Activated gamma-delta T cell treated with Interleukin-2 at 50 U/mL for 16 hours (primary cell): ENCODE data around the gene FCRL4.

ENCODE experiments used
- DNase-seq: peaks from one replicate; pipeline ENCODE4 v3.0.0-alpha.2; 2020

The FCRL4 gene

DNA sequence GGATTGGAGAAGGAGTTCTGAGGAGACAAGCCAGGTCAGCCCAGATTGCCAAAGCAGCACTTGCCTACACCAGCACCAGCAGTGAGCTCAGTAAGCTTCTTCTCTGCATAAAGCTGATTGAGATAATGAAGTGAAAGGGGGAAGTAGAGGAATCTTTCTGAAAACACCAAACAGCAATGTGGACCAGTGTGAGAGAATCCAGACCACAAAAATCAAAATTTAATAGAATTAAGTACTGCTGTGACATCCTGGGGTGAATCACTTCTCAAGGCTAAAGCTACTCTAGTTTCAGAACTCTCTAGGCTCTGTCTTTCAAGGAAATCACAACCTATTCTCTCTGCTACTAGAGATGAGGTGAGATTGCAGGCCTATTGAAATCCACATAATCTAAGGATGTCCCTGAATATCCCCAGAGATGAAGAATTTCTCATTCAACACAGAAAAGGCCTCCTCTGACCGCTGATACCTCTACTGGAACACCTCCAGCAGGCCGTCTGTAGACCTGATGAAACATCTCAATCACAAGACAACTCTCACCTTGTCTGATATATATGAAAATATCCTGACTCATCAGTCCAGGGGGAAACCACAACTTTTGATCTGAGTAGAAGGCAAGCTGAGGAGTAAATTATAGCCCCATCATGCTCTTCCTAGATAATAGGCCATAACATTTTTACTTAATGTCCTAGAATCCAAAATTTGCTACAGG, at the start of gene FCRL4:
Gene FCRL4 (minus strand): TSS at position 127 of the 709 bp plus-strand sequence. CDS start 141 bp downstream, outside the sequence.
- no peak for DNase-seq

GRCh38 chr1:157646144-157646543, 48.3 kb upstream of the FCRL4 start:
- DNase-seq = no peak

- no peak for DNase-seq
These were observed 43.3 kb upstream of the FCRL4 start for GRCh38 chr1:157641177-157641576.

DNA sequence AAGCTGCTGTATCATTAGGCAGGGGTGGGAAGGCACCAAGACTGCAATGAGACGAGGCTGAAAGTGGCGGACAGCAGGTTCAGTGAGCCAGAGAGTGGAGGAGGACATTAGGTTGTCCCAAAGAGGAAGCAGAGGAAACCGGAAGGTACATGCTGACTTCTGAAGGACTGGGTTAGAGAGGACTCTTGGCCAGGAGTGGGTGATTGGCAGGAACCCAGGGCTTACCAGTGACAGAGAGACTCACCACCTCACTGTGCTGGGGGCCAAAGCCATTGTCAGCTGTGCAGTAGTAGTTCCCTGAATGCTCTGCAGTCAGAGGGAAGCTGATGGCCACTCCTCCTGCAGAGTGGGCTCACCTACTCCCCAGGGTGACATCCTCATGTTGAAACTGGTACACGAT, 41.9 kb upstream of the FCRL4 start:
- no peak for DNase-seq

GRCh38 chr1:157628773-157629172, 30.9 kb upstream of the FCRL4 start:
- no peak for DNase-seq

- DNase-seq = peak; percentile 28
These were observed 28.2 kb upstream of the FCRL4 start for GRCh38 chr1:157626099-157626498.

DNA sequence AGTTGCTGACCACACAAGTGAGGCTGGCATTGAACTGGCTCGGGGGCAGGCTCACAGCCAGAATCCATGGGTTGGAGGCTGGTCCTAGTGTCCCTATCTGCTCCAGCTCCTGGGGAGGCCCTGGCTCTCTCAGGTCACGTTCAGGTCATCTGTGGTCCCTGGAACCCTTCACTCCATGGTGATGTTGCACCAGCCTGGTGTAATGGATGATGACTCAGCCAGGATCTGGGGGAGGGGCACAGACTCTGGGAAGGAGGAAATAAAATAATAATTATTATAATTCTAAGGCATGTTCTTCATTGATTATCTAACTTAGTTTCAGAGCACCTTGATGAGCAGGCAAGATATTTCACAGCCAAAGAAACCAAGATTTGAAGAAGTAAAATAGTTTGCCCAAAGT, 26.6 kb upstream of the FCRL4 start:
- no peak for DNase-seq

GRCh38 chr1:157622471-157622870, 24.6 kb upstream of the FCRL4 start:
- DNase-seq = no peak

- no peak for DNase-seq
These were observed 20.3 kb upstream of the FCRL4 start for GRCh38 chr1:157618190-157618589.

- DNase-seq = no peak
These were observed 2.4 kb upstream of the FCRL4 start for GRCh38 chr1:157600236-157600635.

- no peak for DNase-seq
These were observed 1.5 kb downstream of the FCRL4 start for GRCh38 chr1:157596384-157596783.

GRCh38 chr1:157595356-157595755, 2.5 kb downstream of the FCRL4 start:
- no peak for DNase-seq

GRCh38 chr1:157585984-157586383, 11.9 kb downstream of the FCRL4 start:
- DNase-seq = no peak

- DNase-seq = no peak
These were observed 13.4 kb downstream of the FCRL4 start for GRCh38 chr1:157584503-157584902.

DNA sequence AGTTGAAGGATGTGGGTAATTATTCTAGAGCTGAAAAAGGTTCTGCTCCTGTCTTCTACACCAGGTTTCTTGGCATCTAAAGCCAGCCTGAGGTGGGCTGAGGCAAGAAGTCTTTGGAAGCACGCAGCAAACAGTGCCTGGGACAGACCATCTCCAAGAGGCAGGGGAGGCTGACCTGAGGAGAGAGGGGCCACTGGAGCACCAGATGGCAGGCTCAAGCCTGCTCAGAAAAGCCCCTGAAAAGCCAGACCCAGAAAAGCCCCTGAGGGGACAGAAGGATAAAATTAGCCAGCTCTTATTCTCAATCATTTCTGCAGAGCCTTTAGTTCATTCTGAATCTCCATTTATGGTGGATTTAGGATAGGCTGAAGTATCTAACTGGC, 17.1 kb downstream of the FCRL4 start:
- no peak for DNase-seq

GRCh38 chr1:157580179-157580827, 17.6 kb downstream of the FCRL4 start:
- peak; percentile 26 for DNase-seq

DNA sequence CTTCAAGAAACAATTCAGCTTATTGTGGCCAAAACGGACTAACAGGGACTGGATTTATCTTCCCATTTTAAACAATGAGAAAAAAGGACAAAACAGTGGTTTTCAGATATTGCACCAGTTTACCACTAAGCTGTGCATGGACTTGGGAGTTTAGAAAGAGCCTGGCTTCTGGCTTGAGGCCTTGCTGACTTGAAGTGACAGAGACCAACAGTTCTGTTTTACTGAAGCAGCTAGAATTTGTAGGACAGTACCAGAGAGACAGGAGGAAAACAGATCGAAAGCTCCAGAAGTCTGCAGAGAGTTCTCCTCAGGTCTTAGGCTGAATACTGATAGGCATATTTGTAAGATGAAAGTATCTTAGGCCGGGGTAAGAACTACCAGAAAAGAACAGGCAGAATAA, 20.5 kb downstream of the FCRL4 start:
- DNase-seq = no peak

DNA sequence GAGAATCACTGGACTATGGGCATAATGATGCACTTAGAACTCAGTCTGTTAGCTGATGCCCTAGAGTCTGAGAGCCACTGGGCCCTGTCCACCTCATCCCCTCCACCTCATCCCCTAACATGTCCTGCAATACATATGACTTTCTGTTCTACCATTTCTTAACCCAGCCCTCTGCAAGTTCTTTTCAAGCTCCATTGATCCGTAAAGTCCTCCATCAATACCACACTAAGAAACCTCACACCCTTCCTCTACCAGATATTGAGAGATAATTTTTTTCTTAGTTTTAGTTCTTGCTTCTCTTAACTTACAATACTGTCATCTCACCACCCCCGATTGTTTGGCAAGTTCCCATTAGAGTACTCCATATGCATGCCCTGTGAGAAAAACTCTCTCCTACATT, 22.1 kb downstream of the FCRL4 start:
- no peak for DNase-seq

DNA sequence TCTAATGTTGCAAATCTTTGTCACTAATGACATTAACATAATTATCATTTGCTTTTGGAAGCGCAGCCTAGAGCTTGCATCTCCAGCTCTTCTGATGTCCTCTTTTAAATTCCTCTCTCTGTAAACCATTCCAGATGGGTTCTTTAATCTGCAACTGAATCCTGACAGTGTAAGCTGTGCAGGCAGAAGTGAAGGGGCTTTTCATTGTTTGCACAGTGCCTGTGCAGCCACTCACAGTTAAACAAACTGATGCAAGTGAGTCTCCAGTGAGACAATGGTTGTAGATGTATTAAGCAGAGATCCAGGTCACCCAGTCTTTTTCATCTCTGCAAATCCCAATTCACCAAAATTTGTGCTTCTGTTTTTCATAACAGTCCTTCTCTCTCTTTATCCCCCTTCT, 23.0 kb downstream of the FCRL4 start:
- DNase-seq = no peak

DNA sequence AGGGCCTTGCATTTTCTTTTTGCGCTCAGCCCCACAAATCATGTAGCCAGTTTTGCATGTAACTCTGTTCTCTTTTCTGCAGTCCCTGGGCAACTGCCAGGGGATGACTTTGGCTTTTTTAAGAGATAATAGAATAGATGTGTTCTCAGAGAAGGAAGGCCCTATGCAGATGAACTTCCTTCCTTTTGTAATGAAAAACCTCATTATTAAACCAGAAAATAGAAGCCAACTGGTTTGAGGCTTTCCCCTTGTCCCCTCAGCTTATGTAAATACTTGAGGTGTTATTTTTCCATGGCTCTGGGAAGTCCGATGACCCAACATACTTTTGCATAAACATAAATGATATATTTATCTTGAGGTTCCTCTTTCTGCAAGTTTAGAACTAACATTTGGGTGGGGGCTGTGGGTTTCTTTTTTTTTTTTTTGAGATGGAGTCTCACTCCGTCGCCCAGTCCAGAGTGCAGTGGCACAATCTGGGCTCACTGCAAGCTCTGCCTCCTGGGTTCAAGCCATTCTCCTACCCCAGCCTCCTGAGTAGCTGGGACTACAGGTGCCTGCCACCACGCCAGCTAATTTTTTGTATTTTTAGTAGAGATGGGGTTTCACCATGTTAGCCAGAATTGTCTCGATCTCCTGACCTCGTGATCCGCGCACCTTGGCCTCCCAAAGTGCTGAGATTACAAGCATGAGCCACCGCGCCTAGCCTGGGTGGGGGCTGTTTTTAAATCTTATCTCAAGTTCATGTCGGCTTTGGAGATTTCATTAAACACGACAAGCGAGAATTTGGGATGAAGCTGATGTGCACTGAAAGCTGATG, 31.2 kb downstream of the FCRL4 start:
- no peak for DNase-seq

- DNase-seq = no peak
These were observed 35.4 kb downstream of the FCRL4 start for GRCh38 chr1:157562515-157562914.

DNA sequence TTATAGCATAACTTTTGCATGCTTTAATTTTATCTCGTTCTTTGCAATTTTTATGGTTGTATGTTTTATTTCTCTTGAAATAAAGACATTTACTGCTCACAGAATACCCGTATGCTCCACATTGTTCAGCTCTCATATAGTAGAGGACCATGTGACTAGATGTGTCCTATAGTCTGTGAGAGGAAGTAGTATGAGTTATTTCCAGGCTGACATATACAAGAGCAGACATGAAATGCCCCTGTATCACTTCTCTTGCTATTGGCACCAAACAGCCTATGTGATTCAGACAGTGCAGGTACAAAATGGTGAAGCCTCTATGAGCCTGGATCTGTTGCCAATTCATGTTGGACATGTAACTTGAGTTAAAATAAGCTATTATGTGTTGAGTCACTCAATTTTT, 39.8 kb downstream of the FCRL4 start:
- DNase-seq = no peak

- no peak for DNase-seq
These were observed 45.9 kb downstream of the FCRL4 start, which contains the start of gene FCRL5 for GRCh38 chr1:157551694-157552693. Gene FCRL5 (minus strand): TSS chr1:157552515. CDS start chr1:157552362, 153 bp downstream.
